B cell (primary cell): ENCODE results near the gene MPPED2. TPM values are rescaled to one million over a fixed set of nuclear protein-coding genes. Genes with fewer than 3 reads are reported as not detected.

Experiments used
- ATAC-seq: fragments of 200-7000 bp; cut with Tn5 transposase; one replicate; pipeline ENCODE4 v1.10.0; 2021; ENCODE audit warnings: low read depth, mild to moderate bottlenecking, moderate number of reproducible peaks, moderate library complexity
- CTCF ChIA-PET: fragments of 350-600 bp; sonication (Branson Sonifier 250); formaldehyde crosslinking; loops from one replicate; lab custom pipeline; 2021; ENCODE audit warnings: antibody characterized with exemption, inconsistent platforms; lab: Charles Lee
- POLR2A ChIA-PET: fragments of 350-600 bp; sonication (Branson Sonifier 250); formaldehyde crosslinking; loops from one replicate; lab custom pipeline; 2021; ENCODE audit warnings: antibody characterized with exemption; lab: Charles Lee
- DNase-seq: peaks from one replicate; pipeline ENCODE4 v3.0.0; 2013
- H2AFZ ChIP-seq: 2 replicates; pipeline ENCODE4 v1.6.1; 2012; ENCODE audit warnings: mild to moderate bottlenecking, low read depth, low read length; ENCODE audit not compliant: insufficient read depth, poor library complexity, severe bottlenecking
- H3K27ac ChIP-seq, 2 donors: 1 replicate in 1 of 2; 2 replicates in 1 of 2; pipeline ENCODE4 v1.5.1; 2012 to 2013; ENCODE audit warnings: low read length in 2 of 2, mild to moderate bottlenecking in 2 of 2, moderate library complexity in 1 of 2
- H3K27me3 ChIP-seq, 4 experiments: fragments of 200-600 bp in 1 of 4; sonication (generic) in 1 of 4; replicated peaks in 1 of 4; 1 replicate in 2 of 4; 2 replicates in 2 of 4; pipeline versions ENCODE4 v1.6.1 to v1.7.0; 2013 to 2016; ENCODE audit warnings: low read length in 3 of 4, mild to moderate bottlenecking in 2 of 4, mixed read lengths in 1 of 4, moderate library complexity in 1 of 4; ENCODE audit not compliant: insufficient read depth in 4 of 4, control insufficient read depth in 3 of 4; ENCODE audit errors: control extremely low read depth in 1 of 4
- H3K36me3 ChIP-seq, 2 experiments: replicated peaks in 1 of 2; 1 replicate in 1 of 2; 2 replicates in 1 of 2; pipeline versions ENCODE4 v1.6.1 to v1.7.1; 2013; ENCODE audit warnings: low read length in 1 of 2; ENCODE audit not compliant: insufficient read depth in 2 of 2, control insufficient read depth in 1 of 2; ENCODE audit errors: control extremely low read depth in 1 of 2, extremely low read depth in 1 of 2
- H3K4me1 ChIP-seq, 2 donors: fragments of 200-600 bp in 1 of 2; sonication (generic) in 1 of 2; 1 replicate in 1 of 2; 2 replicates in 1 of 2; pipeline versions ENCODE4 v1.5.1 to v1.6.1; 2013 to 2017; ENCODE audit warnings: low read length in 2 of 2; ENCODE audit not compliant: control insufficient read depth in 2 of 2, insufficient read depth in 2 of 2
- H3K4me2 ChIP-seq: replicated peaks from 2 replicates; pipeline ENCODE3; 2012; ENCODE audit warnings: mild to moderate bottlenecking, low read depth, low read length; ENCODE audit not compliant: poor library complexity, severe bottlenecking
- H3K4me3 ChIP-seq, 5 experiments: fragments of 200-600 bp in 1 of 5; sonication (generic) in 1 of 5; 1 replicate in 3 of 5; 2 replicates in 2 of 5; pipeline versions ENCODE4 v1.5.1 to v1.7.0; 2011 to 2016; ENCODE audit warnings: low read length in 4 of 5, mild to moderate bottlenecking in 4 of 5, low read depth in 2 of 5, control low read depth in 1 of 5, moderate library complexity in 1 of 5; ENCODE audit not compliant: insufficient read depth in 1 of 5; ENCODE audit errors: control extremely low read depth in 1 of 5, extremely low read depth in 1 of 5
- H3K79me2 ChIP-seq: fragments of 200-600 bp; sonication (generic); one replicate; pipeline ENCODE4 v1.6.0; 2016; ENCODE audit warnings: low read length; ENCODE audit not compliant: control insufficient read depth, insufficient read depth
- H3K9ac ChIP-seq: fragments of 200-600 bp; sonication (generic); 2 replicates; pipeline ENCODE4 v1.6.1; 2017; ENCODE audit warnings: mild to moderate bottlenecking, low read length, moderate library complexity
- H3K9me3 ChIP-seq, 3 donors: one replicate each; pipeline versions ENCODE4 v1.6.1 to v1.7.1; 2013; ENCODE audit warnings: low read length in 2 of 3; ENCODE audit not compliant: control insufficient read depth in 2 of 3, insufficient read depth in 1 of 3; ENCODE audit errors: control extremely low read depth in 1 of 3
- H4K20me1 ChIP-seq: 2 replicates; pipeline ENCODE4 v1.6.0; 2012; ENCODE audit warnings: mild to moderate bottlenecking, low read length; ENCODE audit not compliant: insufficient read depth, control insufficient read depth, poor library complexity, severe bottlenecking
- H3K27ac Mint-ChIP-seq: one replicate; pipeline ENCODE4 v1.8.0; 2021; ENCODE audit warnings: mixed read lengths
- H3K27me3 Mint-ChIP-seq: one replicate; pipeline ENCODE4 v1.8.0; 2021; ENCODE audit warnings: mixed read lengths
- H3K4me1 Mint-ChIP-seq: one replicate; pipeline ENCODE4 v1.8.0; 2021; ENCODE audit warnings: mixed read lengths
- H3K4me3 Mint-ChIP-seq: one replicate; pipeline ENCODE4 v1.8.0; 2021; ENCODE audit warnings: mixed read lengths
- H3K9me3 Mint-ChIP-seq: one replicate; pipeline ENCODE4 v1.8.0; 2022; ENCODE audit warnings: mixed read lengths; ENCODE audit not compliant: insufficient read depth
- EZH2 ChIP-seq: IDR thresholded peaks from 2 replicates; pipeline ENCODE4 v1.6.1; 2012; ENCODE audit warnings: borderline replicate concordance, low read depth, mild to moderate bottlenecking, moderate library complexity, low read length; ENCODE audit not compliant: insufficient read depth, poor library complexity, severe bottlenecking
- WGBS: methylation state at CpG from one replicate; pipeline ENCODE4 v1.1.5; 2013; ENCODE audit warnings: missing lambda C conversion rate; ENCODE audit not compliant: insufficient coverage; 5-methylcytosine and 5-hydroxymethylcytosine counted together
- intact Hi-C: fragments of 100-400 bp; cut with micrococcal nuclease; formaldehyde crosslinking; loops from one replicate; pipeline ENCODE4 v1.10.0; 2022
- polyA plus RNA-seq: library from polyadenylated mRNA; depleted of rRNA; stranded (reverse); fragments of >200 nt; gene quantifications from 2 replicates; pipeline ENCODE4 v1.2.3, GENCODE V29; 2012
- total RNA-seq, 2 donors: library from RNA; stranded (reverse); fragments of 120-200 nt in 1 of 2; gene quantifications; 1 replicate in 1 of 2; 2 replicates in 1 of 2; pipeline versions ENCODE4 v1.2.3 to v1.2.4, GENCODE V29; 2013 to 2022
- TF ChIP-seq, protein P1 (sequence below): fragments of 200-600 bp; IDR thresholded peaks from one replicate; pipeline ENCODE4 v1.8.0; 2022; ENCODE audit warnings: antibody characterized with exemption, mild to moderate bottlenecking

The MPPED2 gene
- total and polyA plus RNA-seq, 2 donors (not counting 1 experiment from before 2014, with no cell fraction given) = 0.70 to 1.1 TPM

- intact Hi-C loops = no loop called here
- Mint-ChIP-seq H3K4me1 (no peaks in the 10 kb centered on the region), H3K27me3 (no peaks in the 10 kb centered on the region), H3K4me3 (no peak overlapping the region), H3K27ac (no peak overlapping the region), H3K9me3 (no peaks in the 10 kb centered on the region)
- H4K20me1 ChIP-seq = no peaks in the 10 kb centered on the region
- no peaks in the 10 kb centered on the region for H3K4me1 ChIP-seq
- no peak overlapping the region for H2AFZ ChIP-seq
- H3K4me2 ChIP-seq = no peak overlapping the region
- no peaks in the 10 kb centered on the region for H3K9me3 ChIP-seq
- no peaks in the 10 kb centered on the region for H3K79me2 ChIP-seq
- H3K27me3 ChIP-seq = no peaks in the 10 kb centered on the region
- H3K27ac ChIP-seq = no peak overlapping the region
- ATAC-seq (no peak), DNase-seq (no peak)
- ChIA-PET POLR2A (no interaction called here), CTCF (no interaction called here)
- TF ChIP-seq EZH2 = no peak
- TF ChIP-seq, protein P1, sequence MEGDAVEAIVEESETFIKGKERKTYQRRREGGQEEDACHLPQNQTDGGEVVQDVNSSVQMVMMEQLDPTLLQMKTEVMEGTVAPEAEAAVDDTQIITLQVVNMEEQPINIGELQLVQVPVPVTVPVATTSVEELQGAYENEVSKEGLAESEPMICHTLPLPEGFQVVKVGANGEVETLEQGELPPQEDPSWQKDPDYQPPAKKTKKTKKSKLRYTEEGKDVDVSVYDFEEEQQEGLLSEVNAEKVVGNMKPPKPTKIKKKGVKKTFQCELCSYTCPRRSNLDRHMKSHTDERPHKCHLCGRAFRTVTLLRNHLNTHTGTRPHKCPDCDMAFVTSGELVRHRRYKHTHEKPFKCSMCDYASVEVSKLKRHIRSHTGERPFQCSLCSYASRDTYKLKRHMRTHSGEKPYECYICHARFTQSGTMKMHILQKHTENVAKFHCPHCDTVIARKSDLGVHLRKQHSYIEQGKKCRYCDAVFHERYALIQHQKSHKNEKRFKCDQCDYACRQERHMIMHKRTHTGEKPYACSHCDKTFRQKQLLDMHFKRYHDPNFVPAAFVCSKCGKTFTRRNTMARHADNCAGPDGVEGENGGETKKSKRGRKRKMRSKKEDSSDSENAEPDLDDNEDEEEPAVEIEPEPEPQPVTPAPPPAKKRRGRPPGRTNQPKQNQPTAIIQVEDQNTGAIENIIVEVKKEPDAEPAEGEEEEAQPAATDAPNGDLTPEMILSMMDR = no peak
- H3K36me3 ChIP-seq = no peaks in the 10 kb centered on the region
- H3K9ac ChIP-seq = no peak overlapping the region
- 86% methylated on average over 5 of the region's 6 CpGs for WGBS
- no peak overlapping the region for H3K4me3 ChIP-seq
Observed at GRCh38 chr11:30503156-30503555, 83.0 kb downstream of the MPPED2 start.

DNA sequence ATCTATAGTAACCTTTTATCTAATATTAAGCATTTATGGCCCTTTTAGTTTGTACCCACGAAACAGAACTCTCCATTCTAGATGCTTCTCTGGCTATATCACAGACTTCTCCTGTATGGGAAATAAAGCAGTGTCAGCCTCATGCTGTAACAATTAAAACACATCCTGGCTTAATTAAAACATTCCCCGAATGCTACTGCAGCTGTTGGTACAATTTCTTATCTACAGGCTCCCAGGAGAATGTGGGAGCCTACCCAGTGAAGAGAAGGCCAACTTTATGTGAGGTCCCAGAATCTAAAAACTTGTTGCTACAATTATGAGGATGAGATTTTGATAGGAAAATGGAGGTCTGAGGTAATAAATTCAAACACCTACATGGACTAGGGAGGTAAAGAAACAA lies 83.8 kb downstream of the MPPED2 start:
- Histone ChIP-seq H3K9ac (no peak overlapping the region), H3K4me1 (no peaks in the 10 kb centered on the region), H2AFZ (no peak overlapping the region), H3K27me3 (no peaks in the 10 kb centered on the region), H3K36me3 (no peaks in the 10 kb centered on the region), H3K27ac (no peak overlapping the region), H4K20me1 (no peaks in the 10 kb centered on the region), H3K4me3 (no peak overlapping the region), H3K79me2 (no peaks in the 10 kb centered on the region), H3K4me2 (no peak overlapping the region), H3K9me3 (no peaks in the 10 kb centered on the region)
- no CpG with 5 or more reads among the region's 2 CpGs for WGBS
- CTCF ChIA-PET = no interaction called here
- DNase-seq = no peak
- no peak for TF ChIP-seq EZH2
- TF ChIP-seq, protein P1 = no peak
- no peaks in the 10 kb centered on the region for H3K9me3 Mint-ChIP-seq
- H3K27me3 Mint-ChIP-seq = no peaks in the 10 kb centered on the region
- ATAC-seq = no peak
- H3K4me1 Mint-ChIP-seq = no peaks in the 10 kb centered on the region
- POLR2A ChIA-PET = no interaction called here
- H3K4me3 Mint-ChIP-seq = no peak overlapping the region
- no peak overlapping the region for H3K27ac Mint-ChIP-seq
- intact Hi-C loops = no loop called here
